GM18873 (cell line): Measurements from ENCODE around the gene SNAP47.

Experiments used
- ATAC-seq: cut with Tn5 transposase; IDR thresholded peaks from one replicate; pipeline ENCODE4 v1.9.1; 2021; ENCODE audit warnings: mild to moderate bottlenecking, moderate library complexity, moderate number of reproducible peaks; ENCODE audit not compliant: unreplicated experiment, low FRiP score

Gene SNAP47

GRCh38 chr1:227780101-227781044 is 45.1 kb downstream of the SNAP47 start:
- ATAC-seq, result no peak

GRCh38 chr1:227781314-227781930 is 46.2 kb downstream of the SNAP47 start:
- no peak for ATAC-seq

GRCh38 chr1:227782226-227782625 is 47.0 kb downstream of the SNAP47 start:
- ATAC-seq, result no peak

- ATAC-seq, result no peak
These were observed 50.0 kb downstream of the SNAP47 start for GRCh38 chr1:227785094-227785804.

- no peak for ATAC-seq
These were observed 50.8 kb downstream of the SNAP47 start for GRCh38 chr1:227785805-227786671.

GRCh38 chr1:227786673-227787512 is 51.7 kb downstream of the SNAP47 start:
- no peak for ATAC-seq

GRCh38 chr1:227787513-227788270 is 52.5 kb downstream of the SNAP47 start:
- peak; percentile 87 for ATAC-seq

GRCh38 chr1:227788271-227789083 is 53.2 kb downstream of the SNAP47 start:
- ATAC-seq, result peak; percentile 28

- ATAC-seq, result no peak
These were observed 54.1 kb downstream of the SNAP47 start for GRCh38 chr1:227789084-227790033.

GRCh38 chr1:227790034-227790400 is 54.8 kb downstream of the SNAP47 start:
- ATAC-seq, result no peak

GRCh38 chr1:227790868-227791267 is 55.6 kb downstream of the SNAP47 start:
- no peak for ATAC-seq

- ATAC-seq, result no peak
These were observed 56.3 kb downstream of the SNAP47 start for GRCh38 chr1:227791425-227792143.

- ATAC-seq, result no peak
These were observed 57.2 kb downstream of the SNAP47 start for GRCh38 chr1:227792216-227793078.

GRCh38 chr1:227793079-227793947 is 58.1 kb downstream of the SNAP47 start:
- ATAC-seq, result no peak
